HG02938 (cell line): Measurements from ENCODE around the gene ANKRD29.
"Not testable (repeated sequence)": the region's sequence is repeated elsewhere in the genome, so short reads cannot be mapped to it uniquely, and the experiment has no call there.

ENCODE experiments used
- ATAC-seq: cut with Tn5 transposase; IDR thresholded peaks from one replicate; pipeline ENCODE4 v1.9.1; 2021; ENCODE audit warnings: mild to moderate bottlenecking, moderate library complexity; ENCODE audit not compliant: unreplicated experiment

The ANKRD29 gene

GRCh38 chr18:23584019-23584983 lies 78.4 kb downstream of the ANKRD29 start:
- no peak for ATAC-seq

- ATAC-seq, result no peak
Measured at GRCh38 chr18:23583071-23583865, 79.4 kb downstream of the ANKRD29 start.

GRCh38 chr18:23580677-23581367 lies 81.9 kb downstream of the ANKRD29 start:
- ATAC-seq, result no peak

GRCh38 chr18:23578891-23579653 lies 83.6 kb downstream of the ANKRD29 start:
- ATAC-seq, result no peak

- no peak for ATAC-seq
Measured at GRCh38 chr18:23578067-23578701, 84.5 kb downstream of the ANKRD29 start.

GRCh38 chr18:23577521-23577920 lies 85.2 kb downstream of the ANKRD29 start:
- not testable (repeated sequence) for ATAC-seq

GRCh38 chr18:23575309-23575651 lies 87.4 kb downstream of the ANKRD29 start:
- no peak for ATAC-seq

- no peak for ATAC-seq
Measured at GRCh38 chr18:23574611-23575308, 88.0 kb downstream of the ANKRD29 start.

GRCh38 chr18:23573626-23574431 lies 88.9 kb downstream of the ANKRD29 start:
- ATAC-seq, result no peak

- ATAC-seq, result no peak
Measured at GRCh38 chr18:23573020-23573419, 89.7 kb downstream of the ANKRD29 start.

- ATAC-seq, result no peak
Measured at GRCh38 chr18:23572570-23572969, 90.1 kb downstream of the ANKRD29 start.

GRCh38 chr18:23572012-23572411 lies 90.7 kb downstream of the ANKRD29 start:
- no peak for ATAC-seq

- no peak for ATAC-seq
Measured at GRCh38 chr18:23570912-23571504, 91.7 kb downstream of the ANKRD29 start.

GRCh38 chr18:23569299-23570063 lies 93.2 kb downstream of the ANKRD29 start:
- ATAC-seq, result no peak

GRCh38 chr18:23568281-23569138 lies 94.2 kb downstream of the ANKRD29 start:
- ATAC-seq, result no peak

- no peak for ATAC-seq
Measured at GRCh38 chr18:23567671-23568070, 95.0 kb downstream of the ANKRD29 start.
